SK-N-SH (cell line): Measurements from ENCODE around the gene WDR83. TPM values are rescaled to one million over a fixed set of nuclear protein-coding genes. Genes with fewer than 3 reads are reported as not detected.

ENCODE experiments used
- CTCF ChIA-PET: fragments of 300-600, 350-600 bp; formaldehyde crosslinking; extraction: SDS; loops from one replicate; lab custom pipeline; 2021; lab: Yijun Ruan, JAX
- POLR2A ChIA-PET: fragments of 350-600 bp; sonication (Branson Sonifier 250); formaldehyde crosslinking; extraction: SDS; loops from one replicate; lab custom pipeline; 2020; ENCODE audit warnings: antibody characterized with exemption, inconsistent platforms; lab: Yijun Ruan, JAX
- DNase-seq: peaks from one replicate; pipeline ENCODE4 v3.0.0; 2012
- H2AFZ ChIP-seq: fragments of 200-600 bp; sonication (generic); 2 replicates; pipeline ENCODE4 v1.8.1; 2016; ENCODE audit warnings: antibody characterized with exemption, mild to moderate bottlenecking, low read depth
- H3F3A ChIP-seq: fragments of 200-600 bp; sonication (generic); replicated peaks from 2 replicates; pipeline ENCODE3; 2016; ENCODE audit warnings: antibody characterized with exemption, mild to moderate bottlenecking; ENCODE audit not compliant: insufficient read depth
- H3K27ac ChIP-seq, 2 experiments: fragments of 200-500 bp in 1 of 2; fragments of 200-600 bp in 1 of 2; sonication (Bioruptor generic) in 1 of 2; sonication (generic), shearing (Covaris generic) in 1 of 2; 2 replicates each; pipeline versions ENCODE4 v1.5.1 to v1.6.1; 2014 to 2016; ENCODE audit warnings: low read depth in 2 of 2, inconsistent platforms in 1 of 2, low read length in 1 of 2, mild to moderate bottlenecking in 1 of 2, mixed read lengths in 1 of 2
- H3K27me3 ChIP-seq: fragments of 200-600 bp; sonication (generic), shearing (Covaris generic); 2 replicates; pipeline ENCODE4 v1.6.1; 2016; ENCODE audit warnings: mixed run types; ENCODE audit not compliant: insufficient read depth
- H3K36me3 ChIP-seq, 2 experiments: fragments of 200-500 bp in 1 of 2; fragments of 200-600 bp in 1 of 2; sonication (Bioruptor generic) in 1 of 2; sonication (generic) in 1 of 2; replicated peaks in 1 of 2; 2 replicates each; pipeline versions ENCODE3 to v1.5.1; 2014 to 2016; ENCODE audit warnings: low read length in 1 of 2, mild to moderate bottlenecking in 1 of 2; ENCODE audit not compliant: insufficient read depth in 2 of 2, control insufficient read depth in 1 of 2
- H3K4me1 ChIP-seq, 2 experiments: fragments of 200-500 bp in 1 of 2; fragments of 200-600 bp in 1 of 2; sonication (Bioruptor generic) in 1 of 2; sonication (generic), shearing (Covaris generic) in 1 of 2; 2 replicates each; pipeline versions ENCODE4 v1.5.1 to v1.6.1; 2014 to 2016; ENCODE audit warnings: low read depth in 1 of 2, low read length in 1 of 2, mixed run types in 1 of 2; ENCODE audit not compliant: insufficient read depth in 2 of 2, control insufficient read depth in 1 of 2
- H3K4me2 ChIP-seq: fragments of 200-600 bp; sonication (generic), shearing (Covaris generic); 2 replicates; pipeline ENCODE4 v1.6.1; 2017; ENCODE audit warnings: mixed run types
- H3K4me3 ChIP-seq, 2 experiments: fragments of 200-500 bp in 1 of 2; fragments of 200-600 bp in 1 of 2; sonication (Bioruptor generic) in 1 of 2; sonication (generic), shearing (Covaris generic) in 1 of 2; 2 replicates each; pipeline versions ENCODE4 v1.5.1 to v1.8.1; 2014 to 2016; ENCODE audit warnings: low read depth in 2 of 2, inconsistent platforms in 1 of 2, low read length in 1 of 2, mild to moderate bottlenecking in 1 of 2, mixed read lengths in 1 of 2, moderate library complexity in 1 of 2
- H3K79me2 ChIP-seq: fragments of 200-600 bp; sonication (generic); 2 replicates; pipeline ENCODE4 v1.8.1; 2017; ENCODE audit warnings: mild to moderate bottlenecking; ENCODE audit not compliant: insufficient read depth
- H3K9ac ChIP-seq: fragments of 200-600 bp; sonication (generic); 2 replicates; pipeline ENCODE4 v1.6.1; 2017; ENCODE audit warnings: mixed run types
- H3K9me2 ChIP-seq: fragments of 200-600 bp; sonication (generic); 2 replicates; pipeline ENCODE4 v1.6.1; 2017; ENCODE audit warnings: mixed run types
- H3K9me3 ChIP-seq: fragments of 200-600 bp; sonication (generic); 2 replicates; pipeline ENCODE4 v1.6.1; 2017; ENCODE audit warnings: mixed run types, mild to moderate bottlenecking, moderate library complexity
- H4K20me1 ChIP-seq: fragments of 200-600 bp; sonication (generic); 2 replicates; pipeline ENCODE4 v1.6.1; 2017; ENCODE audit warnings: mild to moderate bottlenecking, mixed run types; ENCODE audit not compliant: insufficient read depth
- ELF1 ChIP-seq: IDR thresholded peaks from 2 replicates; pipeline ENCODE4 v1.4.0; 2012
- EP300 ChIP-seq, 2 experiments: IDR thresholded peaks; 2 replicates each; pipeline versions ENCODE4 v1.4.0 to v1.6.1; 2012; ENCODE audit warnings: borderline replicate concordance in 1 of 2, low read depth in 1 of 2, low read length in 1 of 2
- EZH2phosphoT487 ChIP-seq: fragments of 200-600 bp; sonication (generic); IDR thresholded peaks from 2 replicates; pipeline ENCODE4 v1.6.1; 2017; ENCODE audit warnings: low read depth, mixed run types, mild to moderate bottlenecking, antibody characterized with exemption, moderate library complexity, borderline replicate concordance
- FOSL2 ChIP-seq: IDR thresholded peaks from 2 replicates; pipeline ENCODE4 v1.4.0; 2012; ENCODE audit warnings: low read depth, mild to moderate bottlenecking, moderate library complexity, borderline replicate concordance
- GABPA ChIP-seq: IDR thresholded peaks from 2 replicates; pipeline ENCODE4 v1.4.0; 2012; ENCODE audit warnings: low read depth, mild to moderate bottlenecking
- GATA2 ChIP-seq: sonication (generic); formaldehyde crosslinking; IDR thresholded peaks from 2 replicates; pipeline ENCODE4 v1.5.0; 2020; ENCODE audit warnings: mild to moderate bottlenecking, missing genetic modification reagents
- JUND ChIP-seq: IDR thresholded peaks from 2 replicates; pipeline ENCODE4 v1.4.0; 2012
- RAD21 ChIP-seq: IDR thresholded peaks from 2 replicates; pipeline ENCODE4 v1.6.1; 2012; ENCODE audit warnings: mild to moderate bottlenecking, low read length
- RXRA ChIP-seq: IDR thresholded peaks from 2 replicates; pipeline ENCODE4 v1.4.0; 2012; ENCODE audit warnings: low read depth, mild to moderate bottlenecking, borderline replicate concordance
- SIN3A ChIP-seq: IDR thresholded peaks from 2 replicates; pipeline ENCODE4 v1.6.1; 2012; ENCODE audit warnings: low read depth, mild to moderate bottlenecking, low read length, moderate library complexity, borderline replicate concordance
- SMC3 ChIP-seq: IDR thresholded peaks from 2 replicates; pipeline ENCODE4 v1.6.1; 2012; ENCODE audit warnings: low read depth, low read length, improper control_type of control experiment
- TEAD4 ChIP-seq: IDR thresholded peaks from 2 replicates; pipeline ENCODE4 v1.4.0; 2012; ENCODE audit warnings: mild to moderate bottlenecking, borderline replicate concordance; ENCODE audit not compliant: insufficient read depth
- YY1 ChIP-seq: IDR thresholded peaks from 2 replicates; pipeline ENCODE4 v1.4.0; 2012; ENCODE audit warnings: low read depth, mild to moderate bottlenecking
- WGBS: methylation state at CpG from one replicate; pipeline ENCODE4 v1.1.6; 2017; ENCODE audit warnings: low lambda C conversion rate; 5-methylcytosine and 5-hydroxymethylcytosine counted together
- polyA plus RNA-seq, 3 experiments: library from polyadenylated mRNA; depleted of rRNA; stranded (reverse); fragments of >200 nt; gene quantifications; 2 replicates each; pipeline ENCODE4 v1.2.3, GENCODE V29; 2012
- TF ChIP-seq, protein P1 (sequence below): fragments of 150-350 bp; IDR thresholded peaks from 2 replicates; pipeline ENCODE4 v1.6.1; 2017; ENCODE audit warnings: antibody characterized with exemption, low read length, low read depth, borderline replicate concordance
- TF ChIP-seq, protein P2 (sequence below): IDR thresholded peaks from 2 replicates; pipeline ENCODE4 v1.6.1; 2012; ENCODE audit warnings: mild to moderate bottlenecking, low read depth, low read length, moderate library complexity
- TF ChIP-seq, protein P3 (sequence below): fragments of 150-350 bp; IDR thresholded peaks from 2 replicates; pipeline ENCODE4 v1.6.1; 2016; ENCODE audit warnings: mild to moderate bottlenecking, low read depth, low read length
- TF ChIP-seq, protein P4 (sequence below): IDR thresholded peaks from 2 replicates; pipeline ENCODE4 v1.4.0; 2012; ENCODE audit warnings: low read depth, borderline replicate concordance
- TF ChIP-seq, protein P5 (sequence below): fragments of 200-600 bp; sonication (generic); IDR thresholded peaks from 2 replicates; pipeline ENCODE4 v1.6.1; 2017; ENCODE audit warnings: antibody characterized with exemption, mild to moderate bottlenecking, moderate library complexity

Gene WDR83
- polyA plus RNA-seq, 1 of the 3 experiments (the other 2 are of a cell fraction): 18.2 TPM

DNA sequence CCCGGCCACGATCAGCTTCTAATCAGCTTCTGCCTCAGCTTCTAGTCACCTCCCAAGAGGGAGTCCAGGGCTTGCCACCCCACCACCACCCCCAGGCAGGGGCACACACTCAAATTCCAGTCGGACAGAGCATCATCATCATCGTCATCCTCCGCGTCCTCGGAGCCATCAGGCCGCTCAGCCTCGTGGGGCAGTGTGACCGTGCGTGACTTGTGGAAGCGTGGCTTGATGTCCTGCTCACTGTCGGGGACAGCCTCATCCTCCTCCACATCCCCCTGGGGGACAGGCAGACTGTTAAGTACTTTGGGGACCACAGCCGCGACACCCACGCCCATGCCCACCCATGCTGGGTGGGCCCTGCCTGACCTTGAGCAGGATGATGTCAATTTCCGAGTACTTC is 44.6 kb downstream of the WDR83 start:
- peaks cover 15% of the 10 kb centered on the region; the same call in 1 of the 2 replicates for H3K79me2 ChIP-seq
- no peaks in the 10 kb centered on the region for H3K9me2 ChIP-seq
- H3K36me3 ChIP-seq: peaks cover 42 to 43% of the 10 kb centered on the region in 2 experiments
- POLR2A ChIA-PET: no interaction called here
- no peak for DNase-seq
- no peaks in the 10 kb centered on the region for H4K20me1 ChIP-seq
- 98% methylated on average over 14 of the region's 17 CpGs for WGBS
- H3K4me3 ChIP-seq: no peak overlapping the region
- TF ChIP-seq, protein P1, sequence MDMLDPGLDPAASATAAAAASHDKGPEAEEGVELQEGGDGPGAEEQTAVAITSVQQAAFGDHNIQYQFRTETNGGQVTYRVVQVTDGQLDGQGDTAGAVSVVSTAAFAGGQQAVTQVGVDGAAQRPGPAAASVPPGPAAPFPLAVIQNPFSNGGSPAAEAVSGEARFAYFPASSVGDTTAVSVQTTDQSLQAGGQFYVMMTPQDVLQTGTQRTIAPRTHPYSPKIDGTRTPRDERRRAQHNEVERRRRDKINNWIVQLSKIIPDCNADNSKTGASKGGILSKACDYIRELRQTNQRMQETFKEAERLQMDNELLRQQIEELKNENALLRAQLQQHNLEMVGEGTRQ: no peak
- TF ChIP-seq RXRA: no peak
- TF ChIP-seq, protein P2, sequence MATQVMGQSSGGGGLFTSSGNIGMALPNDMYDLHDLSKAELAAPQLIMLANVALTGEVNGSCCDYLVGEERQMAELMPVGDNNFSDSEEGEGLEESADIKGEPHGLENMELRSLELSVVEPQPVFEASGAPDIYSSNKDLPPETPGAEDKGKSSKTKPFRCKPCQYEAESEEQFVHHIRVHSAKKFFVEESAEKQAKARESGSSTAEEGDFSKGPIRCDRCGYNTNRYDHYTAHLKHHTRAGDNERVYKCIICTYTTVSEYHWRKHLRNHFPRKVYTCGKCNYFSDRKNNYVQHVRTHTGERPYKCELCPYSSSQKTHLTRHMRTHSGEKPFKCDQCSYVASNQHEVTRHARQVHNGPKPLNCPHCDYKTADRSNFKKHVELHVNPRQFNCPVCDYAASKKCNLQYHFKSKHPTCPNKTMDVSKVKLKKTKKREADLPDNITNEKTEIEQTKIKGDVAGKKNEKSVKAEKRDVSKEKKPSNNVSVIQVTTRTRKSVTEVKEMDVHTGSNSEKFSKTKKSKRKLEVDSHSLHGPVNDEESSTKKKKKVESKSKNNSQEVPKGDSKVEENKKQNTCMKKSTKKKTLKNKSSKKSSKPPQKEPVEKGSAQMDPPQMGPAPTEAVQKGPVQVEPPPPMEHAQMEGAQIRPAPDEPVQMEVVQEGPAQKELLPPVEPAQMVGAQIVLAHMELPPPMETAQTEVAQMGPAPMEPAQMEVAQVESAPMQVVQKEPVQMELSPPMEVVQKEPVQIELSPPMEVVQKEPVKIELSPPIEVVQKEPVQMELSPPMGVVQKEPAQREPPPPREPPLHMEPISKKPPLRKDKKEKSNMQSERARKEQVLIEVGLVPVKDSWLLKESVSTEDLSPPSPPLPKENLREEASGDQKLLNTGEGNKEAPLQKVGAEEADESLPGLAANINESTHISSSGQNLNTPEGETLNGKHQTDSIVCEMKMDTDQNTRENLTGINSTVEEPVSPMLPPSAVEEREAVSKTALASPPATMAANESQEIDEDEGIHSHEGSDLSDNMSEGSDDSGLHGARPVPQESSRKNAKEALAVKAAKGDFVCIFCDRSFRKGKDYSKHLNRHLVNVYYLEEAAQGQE: no peak
- TF ChIP-seq EP300 (IDR thresholded peaks at IDR 0.05; ENCODE audit: borderline replicate concordance in 1 of 2, low read depth in 1 of 2, low read length in 1 of 2): no peak
- TF ChIP-seq SMC3: no peak
- TF ChIP-seq EZH2phosphoT487: no peak
- no peak for TF ChIP-seq GABPA
- no peak for TF ChIP-seq TEAD4
- TF ChIP-seq SIN3A: no peak
- TF ChIP-seq, protein P3, sequence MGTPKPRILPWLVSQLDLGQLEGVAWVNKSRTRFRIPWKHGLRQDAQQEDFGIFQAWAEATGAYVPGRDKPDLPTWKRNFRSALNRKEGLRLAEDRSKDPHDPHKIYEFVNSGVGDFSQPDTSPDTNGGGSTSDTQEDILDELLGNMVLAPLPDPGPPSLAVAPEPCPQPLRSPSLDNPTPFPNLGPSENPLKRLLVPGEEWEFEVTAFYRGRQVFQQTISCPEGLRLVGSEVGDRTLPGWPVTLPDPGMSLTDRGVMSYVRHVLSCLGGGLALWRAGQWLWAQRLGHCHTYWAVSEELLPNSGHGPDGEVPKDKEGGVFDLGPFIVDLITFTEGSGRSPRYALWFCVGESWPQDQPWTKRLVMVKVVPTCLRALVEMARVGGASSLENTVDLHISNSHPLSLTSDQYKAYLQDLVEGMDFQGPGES: no peak
- no peak for TF ChIP-seq ELF1
- TF ChIP-seq YY1: no peak
- no peak for TF ChIP-seq RAD21
- TF ChIP-seq, protein P4, sequence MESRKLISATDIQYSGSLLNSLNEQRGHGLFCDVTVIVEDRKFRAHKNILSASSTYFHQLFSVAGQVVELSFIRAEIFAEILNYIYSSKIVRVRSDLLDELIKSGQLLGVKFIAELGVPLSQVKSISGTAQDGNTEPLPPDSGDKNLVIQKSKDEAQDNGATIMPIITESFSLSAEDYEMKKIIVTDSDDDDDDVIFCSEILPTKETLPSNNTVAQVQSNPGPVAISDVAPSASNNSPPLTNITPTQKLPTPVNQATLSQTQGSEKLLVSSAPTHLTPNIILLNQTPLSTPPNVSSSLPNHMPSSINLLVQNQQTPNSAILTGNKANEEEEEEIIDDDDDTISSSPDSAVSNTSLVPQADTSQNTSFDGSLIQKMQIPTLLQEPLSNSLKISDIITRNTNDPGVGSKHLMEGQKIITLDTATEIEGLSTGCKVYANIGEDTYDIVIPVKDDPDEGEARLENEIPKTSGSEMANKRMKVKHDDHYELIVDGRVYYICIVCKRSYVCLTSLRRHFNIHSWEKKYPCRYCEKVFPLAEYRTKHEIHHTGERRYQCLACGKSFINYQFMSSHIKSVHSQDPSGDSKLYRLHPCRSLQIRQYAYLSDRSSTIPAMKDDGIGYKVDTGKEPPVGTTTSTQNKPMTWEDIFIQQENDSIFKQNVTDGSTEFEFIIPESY: no peak
- no peak for TF ChIP-seq FOSL2
- TF ChIP-seq, protein P5, sequence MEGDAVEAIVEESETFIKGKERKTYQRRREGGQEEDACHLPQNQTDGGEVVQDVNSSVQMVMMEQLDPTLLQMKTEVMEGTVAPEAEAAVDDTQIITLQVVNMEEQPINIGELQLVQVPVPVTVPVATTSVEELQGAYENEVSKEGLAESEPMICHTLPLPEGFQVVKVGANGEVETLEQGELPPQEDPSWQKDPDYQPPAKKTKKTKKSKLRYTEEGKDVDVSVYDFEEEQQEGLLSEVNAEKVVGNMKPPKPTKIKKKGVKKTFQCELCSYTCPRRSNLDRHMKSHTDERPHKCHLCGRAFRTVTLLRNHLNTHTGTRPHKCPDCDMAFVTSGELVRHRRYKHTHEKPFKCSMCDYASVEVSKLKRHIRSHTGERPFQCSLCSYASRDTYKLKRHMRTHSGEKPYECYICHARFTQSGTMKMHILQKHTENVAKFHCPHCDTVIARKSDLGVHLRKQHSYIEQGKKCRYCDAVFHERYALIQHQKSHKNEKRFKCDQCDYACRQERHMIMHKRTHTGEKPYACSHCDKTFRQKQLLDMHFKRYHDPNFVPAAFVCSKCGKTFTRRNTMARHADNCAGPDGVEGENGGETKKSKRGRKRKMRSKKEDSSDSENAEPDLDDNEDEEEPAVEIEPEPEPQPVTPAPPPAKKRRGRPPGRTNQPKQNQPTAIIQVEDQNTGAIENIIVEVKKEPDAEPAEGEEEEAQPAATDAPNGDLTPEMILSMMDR: no peak
- TF ChIP-seq GATA2: no peak
- TF ChIP-seq JUND: no peak
- no peaks in the 10 kb centered on the region for H3K27me3 ChIP-seq
- H2AFZ ChIP-seq: no peak overlapping the region
- no peaks in the 10 kb centered on the region for H3K4me1 ChIP-seq
- no peak overlapping the region for H3K9ac ChIP-seq
- no peaks in the 10 kb centered on the region for H3K9me3 ChIP-seq
- peaks cover 12% of the 10 kb centered on the region for H3F3A ChIP-seq
- H3K4me2 ChIP-seq: no peak overlapping the region
- CTCF ChIA-PET: interaction anchor here (1.3 to 1.6 kb wide), 5 partner anchors 11 to 46 kb away, joined by 3 to 7 read pairs (median 4); no protein-coding TSS in a partner anchor
- no peak overlapping the region for H3K27ac ChIP-seq
